SK-N-MC (cell line): ENCODE data around the gene LUZP4.

Source experiments
- EZH2 ChIP-seq: fragments of 200-600 bp; sonication (generic); IDR thresholded peaks from one replicate; pipeline ENCODE4 v1.6.1; 2017; ENCODE audit warnings: antibody characterized with exemption
- POLR2AphosphoS5 ChIP-seq: IDR thresholded peaks from 2 replicates; pipeline ENCODE4 v1.6.1; 2012; ENCODE audit warnings: mild to moderate bottlenecking, low read depth, low read length, borderline replicate concordance

GRCh38 chrX:115259238-115259875, 30.2 kb upstream of the LUZP4 start:
- TF ChIP-seq POLR2AphosphoS5 (no peak; the same call in 1 of the 2 replicates), EZH2 (no peak)
